IPS DF 6.9 (cell line): ENCODE measurements around the gene MYL3.

Experiments used
- DNase-seq: peaks from one replicate; pipeline ENCODE4 v3.0.0-alpha.2; 2013; ENCODE audit warnings: low read depth, low spot score
- H3K27ac ChIP-seq: one replicate; pipeline ENCODE4 v1.5.1; 2013; ENCODE audit warnings: low read length, control low read depth
- H3K27me3 ChIP-seq: 2 replicates; pipeline ENCODE4 v1.6.1; 2013; ENCODE audit warnings: mild to moderate bottlenecking, low read length; ENCODE audit not compliant: control insufficient read depth, insufficient read depth
- H3K36me3 ChIP-seq: 2 replicates; pipeline ENCODE4 v1.6.1; 2013; ENCODE audit warnings: low read length; ENCODE audit not compliant: control insufficient read depth, insufficient read depth
- H3K4me1 ChIP-seq: 2 replicates; pipeline ENCODE4 v1.6.1; 2013; ENCODE audit warnings: low read length; ENCODE audit not compliant: control insufficient read depth, insufficient read depth
- H3K4me3 ChIP-seq: 2 replicates; pipeline ENCODE4 v1.5.1; 2013; ENCODE audit warnings: mild to moderate bottlenecking, low read length
- H3K9me3 ChIP-seq: 2 replicates; pipeline ENCODE4 v1.6.1; 2013; ENCODE audit warnings: low read length, inconsistent platforms; ENCODE audit not compliant: control insufficient read depth, insufficient read depth
- WGBS: extraction: QIAGEN DNeasy Blood & Tissue Kit; methylation state at CpG from one replicate; pipeline ENCODE4 v1.1.7; 2013; ENCODE audit warnings: mixed read lengths, missing lambda C conversion rate; ENCODE audit not compliant: insufficient read length, insufficient coverage; 5-methylcytosine and 5-hydroxymethylcytosine counted together

Gene MYL3

DNA sequence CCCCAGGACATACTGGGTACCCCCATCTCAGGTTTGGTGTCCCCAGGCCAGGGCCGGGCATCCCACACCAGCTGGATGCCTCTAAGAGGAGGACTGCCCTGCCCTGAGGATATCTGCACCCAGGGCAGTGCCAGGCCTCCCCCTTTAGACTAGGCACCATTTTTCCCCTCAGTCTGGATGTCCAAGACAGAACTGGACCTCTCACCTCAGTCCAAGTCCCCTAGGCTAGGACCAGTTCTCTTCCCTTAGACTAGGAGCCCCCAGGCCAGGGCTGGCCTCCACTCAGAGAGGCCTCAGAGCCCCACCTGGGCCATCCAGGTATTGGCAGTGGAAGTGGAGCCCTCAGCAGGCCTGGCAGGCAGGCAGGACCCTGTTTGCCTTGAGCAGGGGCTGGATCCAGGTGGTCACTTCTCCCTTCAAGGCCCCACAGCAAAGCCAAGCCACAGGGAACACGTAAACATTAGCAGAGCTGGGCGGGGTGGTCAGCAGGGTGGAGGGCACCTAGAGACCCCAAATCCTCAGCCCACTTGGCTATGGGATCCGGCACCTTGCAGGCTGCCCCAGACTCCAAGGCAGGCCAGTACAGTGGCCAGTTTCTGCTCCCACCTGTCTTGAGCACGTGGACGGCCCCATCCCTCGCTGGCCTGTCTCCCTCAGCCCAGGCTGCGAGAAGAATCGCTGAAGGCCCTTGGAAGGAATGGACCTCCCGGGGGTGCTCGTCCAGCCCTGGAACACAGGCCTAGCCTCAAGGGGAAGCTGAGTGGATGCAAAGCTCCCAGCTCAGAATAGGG, 42.6 kb upstream of the MYL3 start:
- no peak overlapping the region for H3K4me3 ChIP-seq
- H3K36me3 ChIP-seq = no peaks in the 10 kb centered on the region

GRCh38 chr3:46905213-46905560, 41.9 kb upstream of the MYL3 start:
- no peaks in the 10 kb centered on the region for H3K36me3 ChIP-seq
- no peak overlapping the region for H3K4me3 ChIP-seq
- no CpG with 5 or more reads among the region's 3 CpGs for WGBS
- no peak overlapping the region for H3K27ac ChIP-seq
- no peak for DNase-seq
- no peaks in the 10 kb centered on the region for H3K27me3 ChIP-seq
- H3K9me3 ChIP-seq = no peaks in the 10 kb centered on the region
- peaks cover 2% of the 10 kb centered on the region; the same call in 1 of the 2 replicates for H3K4me1 ChIP-seq

More for the DNA sequence above, 42.6 kb upstream of the MYL3 start:
- Histone ChIP-seq H3K9me3 (no peaks in the 10 kb centered on the region), H3K4me1 (peaks cover 2% of the 10 kb centered on the region; the same call in 1 of the 2 replicates), H3K27ac (no peak overlapping the region), H3K27me3 (no peaks in the 10 kb centered on the region)
- no peak for DNase-seq
- no CpG with 5 or more reads among the region's 11 CpGs for WGBS

DNA sequence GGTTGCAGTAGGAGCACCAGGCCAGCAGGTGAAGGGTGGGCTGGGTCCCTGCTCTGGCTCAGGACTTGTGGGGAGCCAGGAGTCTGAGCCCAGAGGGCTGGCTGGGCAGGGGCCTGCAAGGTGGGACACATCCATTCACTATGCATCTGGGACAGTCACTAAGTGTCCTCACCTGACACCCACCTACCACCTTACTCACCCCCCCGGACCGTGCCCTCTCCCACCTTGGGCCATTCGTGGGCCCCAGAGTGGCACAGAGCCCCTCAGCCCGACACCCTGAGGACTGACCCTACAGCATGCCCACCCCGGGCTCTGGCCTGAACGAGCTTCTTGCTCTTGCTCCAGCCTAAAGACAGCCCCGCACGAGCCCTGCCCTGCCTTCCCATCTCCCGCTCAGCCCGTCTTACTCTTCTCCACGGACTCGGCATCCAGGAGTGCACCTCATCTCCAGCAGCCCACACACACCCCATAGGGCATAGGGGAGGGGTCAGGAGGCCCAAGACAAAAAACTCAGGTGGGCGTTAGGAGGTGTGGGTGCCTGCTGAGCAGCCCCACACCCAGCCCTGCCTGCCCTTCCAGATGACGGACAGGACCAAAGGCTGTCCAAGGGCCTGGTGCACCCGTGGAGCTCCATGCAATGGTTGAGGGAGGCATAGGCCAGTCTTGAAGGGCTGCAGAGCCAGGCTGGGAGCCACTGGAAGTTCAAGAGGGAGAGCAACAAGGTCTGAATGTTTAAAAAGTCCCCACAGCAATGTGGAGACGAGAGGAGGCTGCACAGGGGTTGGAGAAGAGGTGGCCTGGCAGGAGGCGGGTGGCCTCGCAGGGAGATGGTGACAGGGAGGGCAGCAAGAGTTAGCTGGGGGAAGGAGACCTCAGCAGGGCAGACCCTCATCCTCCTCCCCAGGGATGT, 41.3 kb upstream of the MYL3 start:
- WGBS = no CpG with 5 or more reads among the region's 18 CpGs
- Histone ChIP-seq H3K27ac (no peak overlapping the region), H3K4me3 (no peak overlapping the region), H3K36me3 (no peaks in the 10 kb centered on the region), H3K9me3 (no peaks in the 10 kb centered on the region), H3K27me3 (no peaks in the 10 kb centered on the region), H3K4me1 (peaks cover 2% of the 10 kb centered on the region; the same call in 1 of the 2 replicates)
- no peak for DNase-seq

- no peak for DNase-seq
- Histone ChIP-seq H3K27ac (no peak overlapping the region), H3K4me3 (no peak overlapping the region), H3K27me3 (no peaks in the 10 kb centered on the region; the same call in 1 of the 2 replicates), H3K36me3 (no peaks in the 10 kb centered on the region; the same call in 1 of the 2 replicates), H3K9me3 (no peaks in the 10 kb centered on the region), H3K4me1 (0 out of 2 replicates have a peak, but pooled peaks cover 2% of the 10 kb centered on the region)
- WGBS = no CpG with 5 or more reads among the region's 21 CpGs
These were observed 40.4 kb upstream of the MYL3 start for GRCh38 chr3:46903341-46904302.

GRCh38 chr3:46902188-46902631, 39.0 kb upstream of the MYL3 start:
- Histone ChIP-seq H3K4me3 (no peak overlapping the region), H3K36me3 (no peaks in the 10 kb centered on the region; the same call in 1 of the 2 replicates), H3K4me1 (0 out of 2 replicates have a peak, but pooled peaks cover 2% of the 10 kb centered on the region), H3K9me3 (no peaks in the 10 kb centered on the region), H3K27ac (no peak overlapping the region), H3K27me3 (no peaks in the 10 kb centered on the region; the same call in 1 of the 2 replicates)
- no CpG with 5 or more reads among the region's 15 CpGs for WGBS
- DNase-seq = no peak

DNA sequence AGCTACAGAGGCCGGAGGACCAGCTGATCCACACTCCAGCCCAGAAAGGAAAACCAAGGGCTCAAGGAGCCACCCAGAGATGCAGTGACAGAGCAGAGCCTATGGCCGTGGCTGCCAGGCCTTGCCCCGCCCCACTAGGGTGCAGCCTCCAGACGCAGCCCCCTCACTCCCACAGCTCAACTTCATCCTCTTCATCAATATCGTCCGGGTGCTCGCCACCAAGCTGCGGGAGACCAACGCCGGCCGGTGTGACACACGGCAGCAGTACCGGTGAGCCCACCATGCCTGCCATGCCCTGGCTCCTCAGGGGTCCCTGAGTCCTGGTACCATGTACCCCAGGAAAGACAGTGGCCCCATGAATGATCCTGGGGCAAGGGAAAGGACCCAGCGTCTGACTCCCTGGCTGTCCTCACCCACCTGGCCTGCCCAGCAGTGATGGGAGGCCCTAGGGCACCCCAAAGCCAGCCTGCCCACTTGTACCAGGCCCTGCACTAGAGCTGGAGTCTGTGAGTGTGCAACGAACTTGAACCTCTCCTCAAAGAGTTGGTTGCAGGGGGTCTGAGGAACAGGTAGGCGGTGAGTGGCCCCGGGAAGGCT, 38.4 kb upstream of the MYL3 start:
- no CpG with 5 or more reads among the region's 17 CpGs for WGBS
- Histone ChIP-seq H3K4me1 (0 out of 2 replicates have a peak, but pooled peaks cover 2% of the 10 kb centered on the region), H3K27me3 (no peaks in the 10 kb centered on the region; the same call in 1 of the 2 replicates), H3K9me3 (no peaks in the 10 kb centered on the region), H3K4me3 (no peak overlapping the region), H3K36me3 (no peaks in the 10 kb centered on the region; the same call in 1 of the 2 replicates), H3K27ac (no peak overlapping the region)
- no peak for DNase-seq

DNA sequence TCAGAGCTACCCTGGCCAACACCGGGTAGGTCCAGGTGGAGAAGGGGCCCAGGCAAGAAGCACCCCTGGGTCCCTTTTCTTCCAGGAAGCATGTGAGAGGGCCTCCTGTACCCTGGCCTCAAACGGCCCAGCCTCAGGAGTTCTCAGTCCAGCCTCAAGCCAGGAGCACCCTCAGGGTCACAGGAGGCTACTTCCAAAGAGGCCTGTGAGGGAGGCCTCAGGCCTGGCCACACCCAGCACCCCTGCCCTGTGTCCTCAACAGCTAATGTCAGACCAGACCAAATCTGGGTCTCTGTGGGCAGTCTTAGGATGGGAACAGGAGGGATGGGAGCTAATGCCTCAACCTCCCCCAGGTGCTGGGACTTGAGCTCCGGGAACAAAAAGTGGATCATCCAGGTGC, 37.8 kb upstream of the MYL3 start:
- no CpG with 5 or more reads among the region's 3 CpGs for WGBS
- no peaks in the 10 kb centered on the region; the same call in 1 of the 2 replicates for H3K36me3 ChIP-seq
- H3K27ac ChIP-seq = no peak overlapping the region

DNA sequence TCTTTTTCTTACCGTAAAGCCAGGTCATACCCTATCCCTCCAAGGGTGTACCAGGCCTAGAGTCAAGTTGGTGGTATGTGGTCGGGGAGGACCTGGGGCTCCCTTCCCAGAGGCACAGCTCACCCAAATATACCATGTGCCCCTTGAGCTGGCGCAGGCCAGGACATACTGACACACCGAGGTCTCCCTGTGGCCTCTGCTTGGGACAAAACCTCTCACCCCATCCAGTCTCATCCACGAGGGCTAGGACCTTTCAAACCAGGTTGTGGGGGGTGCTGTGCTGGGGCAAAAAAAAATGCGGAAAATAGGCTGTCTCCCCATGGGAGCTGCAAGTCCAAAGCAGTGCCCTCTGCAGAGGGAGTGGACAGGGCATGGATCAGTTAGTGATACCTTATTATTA, 37.1 kb upstream of the MYL3 start:
- WGBS = no CpG with 5 or more reads among the region's 6 CpGs
- H3K27me3 ChIP-seq = no peaks in the 10 kb centered on the region; the same call in 1 of the 2 replicates
- H3K4me1 ChIP-seq = 0 out of 2 replicates have a peak, but pooled peaks cover 2% of the 10 kb centered on the region
- H3K27ac ChIP-seq = no peak overlapping the region
- no peak overlapping the region for H3K4me3 ChIP-seq
- H3K9me3 ChIP-seq = no peaks in the 10 kb centered on the region
- H3K36me3 ChIP-seq = no peaks in the 10 kb centered on the region; the same call in 1 of the 2 replicates
- no peak for DNase-seq

More for the DNA sequence above, 37.8 kb upstream of the MYL3 start:
- no peak for DNase-seq
- Histone ChIP-seq H3K4me1 (0 out of 2 replicates have a peak, but pooled peaks cover 2% of the 10 kb centered on the region), H3K4me3 (no peak overlapping the region), H3K9me3 (no peaks in the 10 kb centered on the region), H3K27me3 (no peaks in the 10 kb centered on the region; the same call in 1 of the 2 replicates)

DNA sequence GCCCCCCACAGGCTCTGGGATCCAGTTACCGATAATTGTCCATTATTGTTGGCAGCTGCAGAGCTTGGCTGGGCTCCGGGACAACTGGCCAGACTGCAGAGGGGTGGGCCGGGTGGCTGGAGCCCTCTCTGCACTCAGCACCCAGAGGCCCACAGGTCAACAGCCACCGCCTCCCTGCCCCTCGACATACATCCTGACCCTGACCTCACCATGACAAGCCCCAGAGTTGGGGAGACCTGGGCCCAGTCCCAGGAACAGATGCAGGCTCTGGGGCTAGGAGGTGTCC, 36.7 kb upstream of the MYL3 start:
- Histone ChIP-seq H3K9me3 (no peaks in the 10 kb centered on the region), H3K27ac (no peak overlapping the region), H3K4me3 (no peak overlapping the region), H3K36me3 (no peaks in the 10 kb centered on the region; the same call in 1 of the 2 replicates), H3K4me1 (0 out of 2 replicates have a peak, but pooled peaks cover 2% of the 10 kb centered on the region), H3K27me3 (no peaks in the 10 kb centered on the region; the same call in 1 of the 2 replicates)
- DNase-seq = no peak
- no CpG with 5 or more reads among the region's 5 CpGs for WGBS
